Activated CD8-positive, alpha-beta memory T cell treated with anti-CD3 and anti-CD28 coated beads, Interleukin-2, amount 10 ng/mL, durations not matched to agents 7 days and 5 days (primary cell): ENCODE measurements around the gene PRR5L. TPM values are rescaled to one million over a fixed set of nuclear protein-coding genes. Genes with fewer than 3 reads are reported as not detected.
A peak's percentile ranks its signal among the peaks of the same experiment; 100 is the strongest.

Experiments
- ATAC-seq: fragments of 150-1000 bp; cut with Tn5 transposase; one replicate; pipeline ENCODE4 v1.10.0; 2021; ENCODE audit warnings: moderate library complexity
- CTCF ChIA-PET: fragments of 350-600 bp; sonication (Branson Sonifier 250); formaldehyde crosslinking; loops from one replicate; lab custom pipeline; 2021; ENCODE audit warnings: antibody characterized with exemption; lab: Charles Lee
- DNase-seq: peaks from one replicate; pipeline ENCODE4 v3.0.0-alpha.2; 2020
- H3K27ac Mint-ChIP-seq: one replicate; pipeline ENCODE4 v1.8.0; 2021; ENCODE audit warnings: mild to moderate bottlenecking, mixed read lengths
- H3K27me3 Mint-ChIP-seq: one replicate; pipeline ENCODE4 v1.8.0; 2021; ENCODE audit warnings: mixed read lengths
- H3K36me3 Mint-ChIP-seq: one replicate; pipeline ENCODE4 v1.8.0; 2021; ENCODE audit warnings: mild to moderate bottlenecking, mixed read lengths
- H3K4me1 Mint-ChIP-seq: one replicate; pipeline ENCODE4 v1.8.0; 2021; ENCODE audit warnings: mixed read lengths
- H3K4me3 Mint-ChIP-seq: one replicate; pipeline ENCODE4 v1.8.0; 2021; ENCODE audit warnings: mild to moderate bottlenecking, moderate library complexity, mixed read lengths
- H3K9me3 Mint-ChIP-seq: one replicate; pipeline ENCODE4 v1.8.0; 2022; ENCODE audit warnings: low read depth, mixed read lengths
- total RNA-seq, 2 experiments: library from RNA; stranded (reverse); gene quantifications; one replicate each; pipeline ENCODE4 v1.2.3, GENCODE V29; 2021

Gene PRR5L
- total RNA-seq, 2 experiments from 2014 or later: 6.6 to 11.1 TPM

DNA sequence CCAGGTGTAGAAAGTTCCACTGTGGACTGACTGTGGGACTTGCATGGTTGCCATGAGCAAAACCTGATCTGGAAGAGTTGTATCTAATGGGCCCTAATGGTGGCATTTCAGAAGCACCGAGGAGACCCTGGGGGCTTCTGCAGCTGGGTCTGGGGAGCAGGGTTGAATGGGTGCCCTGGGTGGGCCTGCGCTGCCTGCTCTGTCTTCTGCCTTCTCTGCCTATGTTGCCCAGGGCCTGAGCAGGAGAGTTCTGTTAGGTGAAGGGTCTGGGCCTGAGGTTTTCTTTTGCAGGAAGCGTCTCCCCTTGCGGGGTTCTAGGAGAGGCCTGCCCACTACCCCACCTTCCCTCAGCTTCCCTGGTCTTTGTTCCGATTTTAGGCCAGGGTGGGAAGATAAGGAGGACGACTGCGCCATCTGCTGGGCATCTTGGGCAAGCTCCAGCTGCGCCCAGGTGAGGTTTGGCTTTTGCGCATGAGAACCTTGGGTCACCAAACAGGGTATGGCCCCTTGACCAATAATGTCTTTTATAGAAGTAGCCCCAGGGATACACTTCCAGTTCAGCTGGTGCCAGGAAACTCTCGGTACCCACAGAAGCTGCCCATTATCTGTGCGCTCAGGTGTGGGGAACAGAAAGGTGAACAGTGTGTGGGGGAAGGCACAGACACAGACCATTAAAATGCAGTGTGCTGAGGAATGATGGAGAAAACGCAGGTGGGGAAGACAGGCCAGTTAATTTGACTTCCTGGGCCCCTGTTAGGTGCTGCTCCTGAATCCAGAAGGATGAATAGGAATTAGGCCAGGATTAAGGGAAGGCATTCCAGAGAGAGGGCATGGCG is 30.1 kb upstream of the PRR5L start:
- CTCF ChIA-PET: interaction anchor here (0.6 to 3.7 kb wide), 13 partner anchors 9 to 650 kb away, joined by 3 to 19 read pairs (median 8); partner anchors contain the start of gene FJX1
- H3K36me3 Mint-ChIP-seq: no peaks in the 10 kb centered on the region
- H3K4me3 Mint-ChIP-seq: no peak overlapping the region
- ATAC-seq (peak; percentile 74), DNase-seq (peak; percentile 56)
- no peaks in the 10 kb centered on the region for H3K9me3 Mint-ChIP-seq
- H3K4me1 Mint-ChIP-seq: no peaks in the 10 kb centered on the region
- H3K27ac Mint-ChIP-seq: no peak overlapping the region
- H3K27me3 Mint-ChIP-seq: peaks cover 12% of the 10 kb centered on the region

DNA sequence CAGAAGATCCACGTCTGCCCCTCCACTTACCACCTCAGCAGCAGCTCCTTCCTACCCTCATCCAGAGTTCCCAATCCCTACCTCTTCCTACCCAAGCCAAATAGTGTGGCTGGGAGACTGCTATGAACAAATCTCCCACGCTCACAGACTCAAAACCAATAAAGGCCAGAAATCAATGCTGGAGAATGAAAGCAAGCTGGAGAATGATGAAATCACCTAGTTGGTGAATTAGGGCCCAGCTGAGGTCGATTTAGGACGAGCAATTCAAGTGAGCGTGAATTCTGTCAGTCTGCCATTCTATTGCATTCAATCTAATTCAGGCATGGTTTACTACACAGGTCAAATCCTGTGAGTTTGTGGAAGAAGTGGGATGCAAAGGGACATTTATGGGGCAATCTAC is 29.3 kb upstream of the PRR5L start:
- Mint-ChIP-seq H3K27me3 (peaks cover 7% of the 10 kb centered on the region), H3K27ac (no peak overlapping the region), H3K36me3 (no peaks in the 10 kb centered on the region), H3K9me3 (no peaks in the 10 kb centered on the region), H3K4me1 (peaks cover under 1% of the 10 kb centered on the region), H3K4me3 (no peak overlapping the region)
- CTCF ChIA-PET: interaction anchor here (0.8 to 3.7 kb wide), 9 partner anchors 8 to 651 kb away, joined by 4 to 19 read pairs (median 10); partner anchors contain the start of gene FJX1
- ATAC-seq (no peak), DNase-seq (no peak)

DNA sequence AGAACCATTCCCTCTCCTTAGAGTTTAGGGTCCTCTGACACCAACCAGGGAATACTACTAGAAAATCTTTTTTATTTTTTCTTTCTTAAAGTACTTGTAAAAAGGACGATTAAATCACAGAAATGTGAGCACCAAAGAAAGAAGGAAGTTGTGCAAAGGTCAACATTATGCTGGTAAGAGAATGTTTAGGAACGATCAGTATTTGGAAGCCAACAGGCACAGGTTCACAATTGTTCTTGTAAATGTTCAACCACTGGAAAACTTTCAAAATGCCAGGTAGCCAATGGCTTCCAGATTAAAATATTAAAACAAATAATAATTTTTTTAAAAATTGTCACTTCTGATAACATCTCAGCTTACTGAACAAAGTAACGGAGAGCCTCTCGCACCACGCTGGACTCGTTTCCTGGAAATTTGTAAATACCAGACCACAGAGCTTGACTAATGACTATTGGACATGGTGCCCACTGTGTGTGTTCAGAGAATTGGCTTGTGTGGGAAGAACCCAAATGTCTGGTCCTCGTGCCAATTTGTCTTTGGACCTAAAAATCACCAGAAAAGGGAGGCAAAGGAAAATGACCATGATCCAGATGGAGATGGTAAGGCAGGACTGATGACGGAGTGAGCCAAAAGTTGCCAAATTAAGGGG is 27.6 kb upstream of the PRR5L start:
- peaks cover 4% of the 10 kb centered on the region for H3K4me1 Mint-ChIP-seq
- H3K9me3 Mint-ChIP-seq: no peaks in the 10 kb centered on the region
- CTCF ChIA-PET: interaction anchor here (1.8 to 3.2 kb wide), 3 partner anchors 24 to 653 kb away, joined by 4 to 19 read pairs (median 10); partner anchors contain the start of gene FJX1
- DNase-seq (no peak), ATAC-seq (no peak)
- no peak overlapping the region for H3K4me3 Mint-ChIP-seq
- no peak overlapping the region for H3K27ac Mint-ChIP-seq
- peaks cover 6% of the 10 kb centered on the region for H3K36me3 Mint-ChIP-seq
- H3K27me3 Mint-ChIP-seq: peaks cover 5% of the 10 kb centered on the region

DNA sequence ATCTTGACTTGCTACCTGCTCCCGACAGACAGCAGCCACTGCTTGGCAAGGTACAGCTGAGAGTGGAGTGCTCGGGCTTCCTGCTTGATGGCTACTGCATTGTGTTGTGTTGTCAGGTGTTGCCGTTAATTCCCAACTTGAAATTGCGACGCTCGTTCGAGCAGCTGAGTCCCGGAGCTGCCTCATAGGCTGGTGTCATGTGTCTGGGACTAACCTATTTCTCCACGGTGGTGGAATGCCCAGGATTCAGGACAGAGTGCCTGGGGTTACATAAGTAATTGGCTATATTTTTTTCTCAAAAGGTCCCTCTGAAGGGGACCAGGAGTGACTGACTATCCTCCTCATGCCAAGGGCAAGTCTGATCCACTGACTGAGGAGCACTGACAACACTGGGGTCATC is 25.4 kb upstream of the PRR5L start:
- Mint-ChIP-seq H3K27me3 (no peaks in the 10 kb centered on the region), H3K4me3 (no peak overlapping the region), H3K27ac (no peak overlapping the region), H3K4me1 (peaks cover 4% of the 10 kb centered on the region), H3K36me3 (peaks cover 9% of the 10 kb centered on the region), H3K9me3 (no peaks in the 10 kb centered on the region)
- ATAC-seq (no peak), DNase-seq (no peak)
- CTCF ChIA-PET: no interaction called here

DNA sequence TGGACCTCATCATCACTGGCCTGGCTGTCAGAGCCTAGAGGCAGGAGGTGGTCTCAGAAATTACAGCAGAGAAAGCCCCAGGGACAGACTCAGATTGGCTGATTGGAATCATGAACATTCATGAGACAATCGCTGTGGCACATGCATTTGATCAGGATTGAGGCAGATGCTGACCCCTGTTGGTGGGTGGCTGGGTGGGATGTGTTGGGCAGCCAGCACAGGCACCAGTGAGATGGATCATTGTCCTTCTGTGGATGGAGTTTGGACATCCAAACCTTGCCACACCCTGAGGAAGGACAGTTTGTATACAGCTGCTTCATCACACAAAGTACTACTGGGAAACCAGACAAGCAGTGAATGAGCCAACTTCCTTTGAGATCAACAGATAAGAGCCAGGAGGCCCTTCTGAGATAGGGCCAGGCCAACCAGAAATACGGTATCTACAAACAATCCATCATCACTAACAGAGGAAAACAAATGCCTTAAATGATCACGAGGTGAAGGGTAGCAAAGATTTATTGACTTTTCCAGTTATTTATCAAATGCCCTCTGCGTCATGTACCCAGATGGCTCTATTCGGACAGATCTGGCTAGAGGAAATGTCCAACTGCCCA is 24.2 kb upstream of the PRR5L start:
- peaks cover 9% of the 10 kb centered on the region for H3K36me3 Mint-ChIP-seq
- DNase-seq (no peak), ATAC-seq (no peak)
- no peaks in the 10 kb centered on the region for H3K27me3 Mint-ChIP-seq
- H3K4me3 Mint-ChIP-seq: no peak overlapping the region
- no peaks in the 10 kb centered on the region for H3K9me3 Mint-ChIP-seq
- H3K27ac Mint-ChIP-seq: no peak overlapping the region
- H3K4me1 Mint-ChIP-seq: peaks cover 4% of the 10 kb centered on the region
- CTCF ChIA-PET: no interaction called here

DNA sequence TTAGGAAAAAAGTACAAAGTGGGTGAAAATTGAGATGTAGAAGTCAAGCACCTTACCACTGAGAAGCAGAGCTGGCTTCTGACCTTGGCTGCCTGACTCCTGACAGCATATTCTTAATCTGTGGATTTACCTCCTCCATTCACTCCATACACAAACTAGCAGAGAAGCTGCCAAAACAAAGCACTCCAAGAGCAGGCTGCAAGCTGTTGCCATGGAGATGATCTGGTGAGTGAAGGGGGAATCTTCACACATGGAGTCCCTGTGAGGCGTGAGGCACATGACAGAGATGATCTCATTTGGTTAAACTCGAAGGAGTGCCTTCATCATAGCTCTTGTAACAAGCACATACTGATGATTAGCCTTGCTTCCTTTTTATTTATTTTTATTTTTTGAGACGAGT is 23.0 kb upstream of the PRR5L start:
- no peak for ATAC-seq
- Mint-ChIP-seq H3K9me3 (no peaks in the 10 kb centered on the region), H3K27ac (no peak overlapping the region), H3K4me1 (peaks cover 4% of the 10 kb centered on the region), H3K36me3 (peaks cover 9% of the 10 kb centered on the region), H3K4me3 (no peak overlapping the region), H3K27me3 (no peaks in the 10 kb centered on the region)
- DNase-seq: no peak
- CTCF ChIA-PET: interaction anchor here (0.9 kb wide), 1 partner anchor 220 kb away, joined by 3 read pairs; no protein-coding TSS in a partner anchor

DNA sequence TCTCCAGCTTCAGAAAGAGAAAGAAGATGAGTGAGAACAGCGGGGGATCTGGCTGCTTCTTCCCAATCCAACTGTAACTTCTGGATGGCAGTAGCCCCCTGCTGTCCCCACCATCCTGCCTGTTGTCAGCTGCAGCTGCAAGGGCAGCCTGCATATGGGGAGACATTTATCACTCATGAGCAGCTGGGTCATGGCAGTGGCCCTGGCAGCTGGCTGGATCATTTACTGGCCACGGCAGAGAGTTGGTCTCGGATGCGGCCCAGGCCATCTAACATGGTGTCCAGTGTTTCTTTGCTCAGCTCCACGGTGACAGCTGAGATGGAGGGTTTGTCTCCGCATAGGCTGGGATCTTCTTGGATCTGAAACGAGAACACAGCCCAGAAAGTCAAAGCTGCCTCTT is 21.7 kb upstream of the PRR5L start:
- H3K4me3 Mint-ChIP-seq: no peak overlapping the region
- H3K36me3 Mint-ChIP-seq: peaks cover 9% of the 10 kb centered on the region

DNA sequence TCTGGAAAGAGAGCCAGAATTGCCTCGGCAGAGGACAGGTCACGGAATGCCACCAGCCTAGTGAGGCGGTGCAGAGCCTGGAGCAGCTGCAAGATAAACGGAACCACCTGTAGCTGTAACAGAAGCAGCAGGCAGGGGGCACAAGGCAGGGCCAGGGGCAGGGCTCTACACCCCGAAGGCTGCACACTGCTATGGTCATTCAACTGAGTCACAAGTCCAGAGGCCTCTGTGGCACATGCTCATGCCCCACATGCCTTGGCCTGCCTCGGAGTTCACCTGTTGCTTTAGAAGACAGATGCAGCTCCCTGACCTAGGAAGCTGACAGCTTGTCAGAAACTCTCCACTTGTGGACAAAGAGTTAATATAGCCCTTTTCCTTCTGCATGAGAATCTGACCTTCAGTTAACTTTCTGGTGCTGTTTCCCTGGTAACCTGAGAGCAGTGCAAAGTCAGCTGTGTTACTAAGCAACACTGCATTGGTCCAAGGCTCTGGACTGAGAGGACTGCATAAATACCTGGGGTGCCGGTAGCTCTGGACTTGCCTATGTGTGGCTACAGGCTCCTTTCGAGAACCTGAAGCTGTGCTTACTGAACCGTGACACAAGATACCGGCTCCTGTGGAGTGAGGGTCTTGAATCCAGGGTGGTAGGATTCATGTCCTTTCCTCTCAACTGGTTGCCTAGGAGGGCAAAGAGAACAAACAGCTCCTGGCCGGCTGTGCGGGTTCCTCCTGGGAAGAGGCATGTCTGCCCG is 17.4 kb upstream of the PRR5L start:
- no peak overlapping the region for H3K27ac Mint-ChIP-seq
- H3K4me3 Mint-ChIP-seq: no peak overlapping the region
- no peaks in the 10 kb centered on the region for H3K27me3 Mint-ChIP-seq
- DNase-seq: no peak
- no peaks in the 10 kb centered on the region for H3K4me1 Mint-ChIP-seq
- H3K9me3 Mint-ChIP-seq: no peaks in the 10 kb centered on the region
- peaks cover 1% of the 10 kb centered on the region for H3K36me3 Mint-ChIP-seq
- ATAC-seq: no peak
- CTCF ChIA-PET: interaction anchor here (1.1 to 3.3 kb wide), 4 partner anchors 13 to 214 kb away, joined by 3 to 12 read pairs (median 4); no protein-coding TSS in a partner anchor

More for the DNA sequence above, 21.7 kb upstream of the PRR5L start:
- ATAC-seq (no peak), DNase-seq (no peak)
- Mint-ChIP-seq H3K9me3 (no peaks in the 10 kb centered on the region), H3K4me1 (peaks cover 4% of the 10 kb centered on the region), H3K27ac (no peak overlapping the region), H3K27me3 (no peaks in the 10 kb centered on the region)
- CTCF ChIA-PET: interaction anchor here (1.8 kb wide), 1 partner anchor 8 kb away, joined by 7 read pairs; no protein-coding TSS in a partner anchor

DNA sequence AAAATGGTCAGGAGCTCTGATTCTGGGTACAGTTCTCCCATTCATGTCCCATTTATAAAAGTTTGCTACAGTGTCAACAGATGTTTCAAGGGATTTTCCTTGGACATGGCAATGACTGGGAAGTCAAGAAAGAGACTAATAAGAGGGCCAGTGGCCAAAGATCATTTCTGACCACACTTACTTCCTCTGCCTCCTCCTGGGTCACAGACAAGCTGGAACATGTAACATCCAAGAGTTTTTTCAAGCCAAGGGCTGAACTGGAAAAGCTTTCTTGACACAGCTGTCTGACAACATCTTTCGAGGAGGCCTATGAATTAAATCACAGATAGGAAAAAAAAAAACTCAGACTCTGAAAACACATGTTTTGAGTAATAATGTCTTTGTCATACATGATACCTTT is 15.6 kb upstream of the PRR5L start:
- DNase-seq: no peak
- CTCF ChIA-PET: interaction anchor here (1.5 to 3.3 kb wide), 3 partner anchors 11 to 199 kb away, joined by 4 to 12 read pairs (median 6); no protein-coding TSS in a partner anchor
- Mint-ChIP-seq H3K36me3 (no peaks in the 10 kb centered on the region), H3K4me3 (no peak overlapping the region), H3K4me1 (peaks cover 4% of the 10 kb centered on the region), H3K27me3 (no peaks in the 10 kb centered on the region), H3K9me3 (no peaks in the 10 kb centered on the region), H3K27ac (no peak overlapping the region)
- ATAC-seq: no peak

DNA sequence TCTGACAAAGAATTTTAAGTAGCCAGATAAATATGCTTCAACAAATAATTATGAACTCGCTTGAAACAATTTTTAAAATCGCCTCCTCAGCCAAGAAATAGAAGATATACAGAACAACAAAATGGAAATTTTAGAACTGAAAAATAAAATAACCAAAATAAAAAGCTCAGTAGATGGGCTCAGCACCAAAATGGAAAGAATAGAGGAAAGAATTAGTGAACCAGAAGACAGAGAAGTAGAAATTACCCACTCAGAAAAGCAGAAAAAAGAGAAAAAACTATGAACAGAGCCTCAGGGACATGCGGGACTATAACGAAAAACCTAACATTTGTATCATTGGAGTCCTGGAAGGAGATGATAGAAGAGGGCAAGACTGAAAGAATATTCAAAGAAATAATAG is 14.2 kb upstream of the PRR5L start:
- Mint-ChIP-seq H3K4me3 (no peak overlapping the region), H3K27ac (no peak overlapping the region), H3K27me3 (no peaks in the 10 kb centered on the region), H3K4me1 (peaks cover 4% of the 10 kb centered on the region), H3K9me3 (no peaks in the 10 kb centered on the region), H3K36me3 (no peaks in the 10 kb centered on the region)
- ATAC-seq (no peak), DNase-seq (no peak)
- CTCF ChIA-PET: interaction anchor here (1.1 to 3.3 kb wide), 2 partner anchors 10 to 16 kb away, joined by 4 to 12 read pairs; no protein-coding TSS in a partner anchor

DNA sequence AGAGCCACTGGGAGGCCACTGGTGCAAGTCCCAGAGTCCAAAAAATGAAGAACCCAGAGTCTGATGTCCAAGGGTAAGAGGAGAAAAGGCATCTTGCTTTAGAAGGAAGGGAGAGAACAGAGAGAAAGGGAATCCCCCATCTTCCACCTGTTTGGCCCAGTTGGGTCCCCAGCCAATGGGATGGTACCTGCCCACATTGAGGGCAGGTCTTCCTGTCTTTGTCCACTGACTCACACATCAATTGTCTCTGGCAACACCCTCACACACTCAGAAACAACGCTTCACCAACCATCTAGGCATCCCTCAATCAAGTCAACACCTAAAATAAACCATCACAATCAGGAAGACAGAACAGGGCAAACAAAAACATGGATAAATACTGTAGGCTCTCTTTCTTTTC is 13.2 kb upstream of the PRR5L start:
- H3K27ac Mint-ChIP-seq: no peak overlapping the region
- no peaks in the 10 kb centered on the region for H3K27me3 Mint-ChIP-seq
- H3K4me1 Mint-ChIP-seq: peaks cover 8% of the 10 kb centered on the region

DNA sequence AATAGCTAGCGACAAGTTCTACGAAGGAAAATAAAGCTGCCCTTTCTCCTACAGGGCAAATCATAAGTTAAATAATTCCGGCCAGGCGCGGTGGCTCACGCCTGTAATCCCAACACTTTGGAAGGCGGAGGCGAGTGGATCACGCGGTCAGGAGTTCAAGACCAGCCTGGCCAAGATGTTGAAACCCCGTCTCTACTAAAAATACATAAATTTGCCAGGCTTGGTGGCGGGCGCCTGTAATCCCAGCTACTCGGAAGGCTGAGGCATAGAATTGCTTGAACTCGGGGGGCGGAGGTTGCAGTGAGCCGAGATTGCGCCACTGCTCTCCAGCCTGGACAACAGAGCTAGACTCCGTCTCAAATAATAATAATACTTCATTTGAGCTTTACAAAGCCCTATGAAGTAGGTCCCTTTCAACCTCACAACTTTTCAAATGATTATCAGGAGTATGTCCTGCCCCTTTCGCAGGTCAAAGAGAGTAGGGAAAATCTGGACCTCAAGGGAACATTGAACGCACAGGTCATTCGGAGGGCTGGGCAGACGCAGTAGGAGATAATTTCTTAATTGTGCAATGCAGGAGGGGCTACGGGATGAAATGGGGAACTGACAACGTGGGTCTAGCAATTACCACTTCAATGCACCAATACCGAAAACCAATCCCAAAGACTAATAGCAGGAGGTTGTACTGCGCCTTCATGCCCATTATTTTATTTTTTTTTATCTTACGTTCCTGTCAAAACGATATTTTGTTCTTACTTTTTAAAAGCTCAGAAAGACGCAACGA is 7.5 kb upstream of the PRR5L start:
- CTCF ChIA-PET: interaction anchor here (0.6 to 5.0 kb wide), 7 partner anchors 13 to 458 kb away, joined by 3 to 71 read pairs (median 4); no protein-coding TSS in a partner anchor
- ATAC-seq (no peak), DNase-seq (no peak)
- Mint-ChIP-seq H3K4me1 (peaks cover 24% of the 10 kb centered on the region), H3K9me3 (no peaks in the 10 kb centered on the region), H3K27ac (peak overlapping the region; percentile 69), H3K4me3 (peak overlapping the region; percentile 88), H3K36me3 (no peaks in the 10 kb centered on the region), H3K27me3 (no peaks in the 10 kb centered on the region)

More for the DNA sequence above, 13.2 kb upstream of the PRR5L start:
- H3K36me3 Mint-ChIP-seq: no peaks in the 10 kb centered on the region
- ATAC-seq: no peak
- CTCF ChIA-PET: no interaction called here
- no peaks in the 10 kb centered on the region for H3K9me3 Mint-ChIP-seq
- no peak overlapping the region for H3K4me3 Mint-ChIP-seq
- no peak for DNase-seq
